Activated CD4-positive, alpha-beta T cell treated with anti-CD3 and anti-CD28 coated beads, Interleukin-2, amount 50 U/mL, for 4 hours (primary cell): Measurements from ENCODE around the gene ADM2.

ENCODE experiments used
- DNase-seq, 2 experiments: peaks; one replicate each; pipeline ENCODE4 v3.0.0-alpha.2; 2020

ADM2 gene

GRCh38 chr22:50487290-50488005, 6.1 kb downstream of the ADM2 start:
- DNase-seq = no peak

DNA sequence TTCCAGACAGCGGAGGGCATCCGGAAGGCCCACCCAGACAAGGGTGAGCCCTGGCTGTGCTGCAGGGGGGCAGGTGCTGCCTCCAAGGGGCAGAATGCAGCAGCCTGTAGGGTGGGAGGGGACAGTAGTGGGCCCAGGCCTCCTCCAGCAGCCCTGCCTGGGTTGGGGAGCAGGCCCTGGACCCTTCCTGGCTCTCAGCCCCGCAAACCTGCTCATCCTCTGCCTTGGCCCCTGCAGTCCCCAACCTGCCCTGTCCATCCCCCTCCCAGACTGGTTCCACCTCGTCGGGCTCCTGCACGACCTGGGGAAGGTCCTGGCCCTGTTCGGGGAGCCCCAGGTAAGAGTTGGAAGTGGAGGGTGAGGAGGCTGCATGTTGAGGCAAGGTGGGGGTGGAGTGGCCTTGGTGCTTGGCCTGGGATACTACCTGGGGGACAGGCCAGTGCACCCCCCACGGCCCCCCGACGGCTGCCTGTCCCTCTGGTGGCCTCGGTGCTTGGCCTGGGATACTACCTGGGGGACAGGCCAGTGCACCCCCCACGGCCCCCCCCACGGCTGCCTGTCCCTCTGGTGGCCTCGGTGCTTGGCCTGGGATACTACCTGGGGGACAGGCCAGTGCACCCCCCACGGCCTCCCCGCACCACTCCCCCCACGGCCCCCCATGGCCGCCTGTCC, 6.8 kb downstream of the ADM2 start:
- DNase-seq = no peak

DNA sequence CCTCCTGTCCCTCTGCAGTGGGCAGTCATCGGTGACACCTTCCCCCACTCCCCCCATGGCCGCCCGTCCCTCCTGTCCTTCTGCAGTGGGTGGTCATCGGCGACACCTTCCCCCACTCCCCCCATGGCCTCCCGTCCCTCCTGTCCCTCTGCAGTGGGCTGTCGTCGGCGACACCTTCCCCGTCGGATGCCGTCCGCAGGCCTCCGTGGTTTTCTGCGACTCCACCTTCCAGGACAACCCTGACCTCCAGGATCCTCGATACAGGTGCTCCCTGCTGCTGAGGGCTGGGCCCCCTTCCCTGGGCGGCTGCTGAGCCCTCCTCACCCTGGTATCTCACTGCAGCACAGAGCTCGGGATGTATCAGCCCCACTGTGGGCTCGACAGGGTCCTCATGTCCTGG, 7.5 kb downstream of the ADM2 start:
- no peak for DNase-seq

GRCh38 chr22:50489363-50490243, 8.3 kb downstream of the ADM2 start:
- no peak for DNase-seq

- DNase-seq = no peak
Measured at GRCh38 chr22:50490531-50491308, 9.4 kb downstream of the ADM2 start.

- no peak for DNase-seq
Measured at GRCh38 chr22:50497093-50497492, 15.8 kb downstream of the ADM2 start.

- DNase-seq = peak; percentile 61 to 63
Measured at GRCh38 chr22:50498322-50498890, 17.1 kb downstream of the ADM2 start.

GRCh38 chr22:50500452-50500851, 19.1 kb downstream of the ADM2 start:
- no peak for DNase-seq

GRCh38 chr22:50502096-50502495, 20.8 kb downstream of the ADM2 start:
- no peak for DNase-seq

- DNase-seq = no peak
Measured at GRCh38 chr22:50502628-50503474, 21.5 kb downstream of the ADM2 start.

- DNase-seq = no peak
Measured at GRCh38 chr22:50503475-50504145, 22.3 kb downstream of the ADM2 start.

DNA sequence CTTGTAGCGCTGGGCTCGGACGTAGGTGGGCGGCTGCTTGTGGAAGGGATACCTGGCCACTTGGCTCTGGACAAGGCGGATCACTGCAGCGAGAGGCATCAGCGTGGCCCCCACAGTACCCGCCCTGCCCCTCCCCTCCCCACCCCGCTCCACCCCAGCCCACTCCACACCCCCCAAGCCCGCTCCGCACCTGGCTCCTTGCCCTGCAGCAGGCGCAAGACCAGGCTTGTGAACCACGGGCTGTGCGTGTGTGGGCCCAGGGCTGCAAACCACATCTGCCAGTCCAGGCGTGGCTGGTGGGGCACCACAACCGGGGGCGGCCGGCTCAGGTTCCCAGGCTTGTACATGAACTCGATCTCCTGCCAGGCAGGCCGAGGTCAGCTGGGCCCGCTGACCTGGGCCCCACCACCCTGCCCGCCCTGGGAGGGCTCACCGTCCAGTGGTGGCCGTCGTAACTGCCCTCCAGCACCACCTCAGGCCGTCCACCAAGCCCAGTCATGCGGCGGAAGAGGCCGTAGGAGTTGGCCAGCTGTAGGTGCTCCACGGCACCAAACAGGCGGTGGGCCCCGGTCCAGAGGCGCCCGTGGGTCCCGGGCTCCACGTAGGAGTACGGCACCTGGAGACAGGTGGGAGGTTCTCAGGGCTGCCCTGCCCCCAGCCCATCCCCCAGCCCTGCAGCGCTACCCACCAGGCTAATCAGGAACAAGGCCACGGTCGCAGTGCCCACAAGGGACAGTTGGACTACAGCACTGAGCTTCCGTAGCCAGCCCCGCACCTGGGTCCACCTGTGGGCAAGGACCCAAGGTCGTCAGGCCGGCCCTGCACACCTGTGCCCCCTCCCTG, 23.2 kb downstream of the ADM2 start:
- no peak for DNase-seq

DNA sequence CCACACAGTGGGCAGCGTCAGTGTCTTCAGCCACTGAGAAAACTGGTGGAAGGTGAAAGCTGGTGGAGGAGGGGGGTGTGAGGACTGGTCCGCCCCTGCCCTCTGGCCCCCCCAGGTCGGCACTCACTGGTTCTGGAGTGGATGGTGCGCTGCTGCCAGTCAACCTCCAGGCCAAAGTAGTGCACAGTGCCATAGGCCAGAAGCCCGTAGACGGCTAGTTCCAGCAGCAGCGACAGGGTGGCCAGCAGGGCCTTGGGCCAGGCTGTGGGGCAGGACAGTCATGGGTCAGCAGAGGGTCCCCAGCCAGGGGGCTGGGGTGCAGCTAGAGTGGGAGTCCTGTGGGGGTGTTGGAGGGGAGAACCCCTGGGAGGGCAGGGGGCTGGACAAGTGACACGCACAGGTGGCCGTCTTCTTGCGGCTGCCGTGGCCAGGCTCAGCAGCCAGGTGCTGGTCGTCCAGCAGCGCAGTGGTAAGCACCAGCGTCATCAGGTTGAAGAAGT, 24.0 kb downstream of the ADM2 start:
- DNase-seq = no peak

DNA sequence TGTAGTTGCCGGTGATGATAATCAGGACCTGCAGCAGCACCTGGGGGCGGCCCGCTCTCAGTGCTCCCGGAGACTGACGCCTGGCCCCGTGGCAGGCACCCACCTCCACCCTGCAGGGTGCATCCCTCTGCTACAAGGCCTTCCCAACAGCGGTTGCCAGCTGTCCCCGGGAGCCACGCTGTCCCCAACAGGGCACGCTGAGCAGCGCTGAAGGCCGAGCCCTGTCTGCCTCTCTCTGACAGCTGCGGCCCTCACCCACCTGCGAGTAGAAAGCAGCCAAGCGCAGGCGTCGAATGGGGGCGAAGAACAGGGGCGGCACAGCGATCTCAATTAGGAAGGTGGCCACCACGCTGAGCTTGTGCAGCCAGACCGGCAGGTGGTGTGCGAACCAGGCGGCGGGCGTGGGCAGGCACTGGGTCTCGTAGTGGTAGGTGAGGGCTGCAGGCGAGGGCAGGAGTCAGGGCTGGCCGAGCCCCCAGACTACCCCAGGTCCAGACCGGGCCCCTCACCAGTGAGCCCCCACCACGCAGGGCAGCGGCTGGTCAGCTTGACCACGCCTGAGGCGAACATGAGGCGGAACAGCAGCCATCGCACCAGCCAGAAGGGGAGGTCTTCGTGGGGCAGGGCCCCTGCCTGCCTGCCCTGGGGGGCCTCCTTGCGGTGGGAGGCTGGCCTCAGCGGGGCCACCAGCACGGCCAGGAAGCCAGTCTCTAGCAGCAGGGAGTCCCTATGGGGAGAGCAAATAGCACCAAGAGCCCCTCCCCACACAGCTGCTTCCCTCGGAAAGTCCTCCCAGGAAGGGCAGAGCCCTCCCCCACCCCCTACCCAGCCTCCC, 24.6 kb downstream of the ADM2 start:
- no peak for DNase-seq

- no peak for DNase-seq
Measured at GRCh38 chr22:50506611-50507420, 25.5 kb downstream of the ADM2 start.

DNA sequence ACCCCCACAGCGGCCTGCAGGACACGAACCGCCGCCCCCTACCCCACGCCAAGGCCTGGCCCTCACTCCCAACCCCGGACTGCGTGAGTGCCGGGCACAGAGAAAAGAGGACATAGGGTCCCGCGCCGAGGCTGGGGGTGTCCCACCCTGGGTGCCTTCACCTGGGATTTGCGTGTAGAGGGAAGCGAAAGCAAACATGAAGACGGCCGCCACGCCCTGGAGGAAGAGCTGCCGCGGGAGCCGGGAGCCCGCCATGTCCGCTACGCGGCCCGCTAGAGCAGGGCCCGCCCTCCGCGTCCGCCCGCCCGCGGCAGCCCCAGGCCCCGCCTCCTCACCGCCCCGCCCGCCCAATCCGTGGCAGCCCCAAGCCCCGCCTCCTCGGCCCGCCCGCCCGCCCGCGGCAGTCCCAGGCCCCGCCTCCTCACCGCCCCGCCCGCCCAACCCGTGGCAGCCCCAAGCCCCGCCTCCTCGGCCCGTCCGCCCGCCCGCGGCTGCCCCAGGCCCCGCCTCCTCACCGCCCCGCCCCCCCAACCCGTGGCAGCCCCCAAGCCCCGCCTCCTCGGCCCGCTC, 26.2 kb downstream of the ADM2 start, which contains the start of gene LMF2:
TSS of gene LMF2 (minus strand) at position 282 of the 570 bp plus-strand sequence. CDS start at position 255, 27 bp downstream.
- DNase-seq = peak; percentile 90 to 91
